ENCODE measurements around the gene TMEM87B. TPM values are rescaled to one million over a fixed set of nuclear protein-coding genes. Genes with fewer than 3 reads are reported as not detected.

The TMEM87B gene
- total RNA-seq, 1 experiment from 2014 or later, result 10.5 TPM

DNA sequence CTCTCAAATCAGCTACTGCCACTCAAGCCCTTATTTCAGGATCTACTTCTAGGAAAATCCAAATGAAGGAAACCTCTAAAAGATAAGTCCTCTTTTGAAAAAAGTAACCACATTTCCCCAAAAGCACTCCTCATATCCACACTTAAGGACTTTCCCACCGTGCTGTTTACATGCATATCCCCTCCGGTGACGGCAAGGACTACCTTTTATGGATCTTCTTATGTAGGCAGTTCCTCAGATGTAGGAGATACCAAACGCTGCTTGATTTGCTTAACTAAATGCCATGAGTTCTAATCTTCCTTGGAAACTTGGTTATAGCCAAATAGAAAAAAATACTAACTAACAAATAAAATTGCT is 6.9 kb upstream of the TMEM87B start:
- WGBS (ENCODE audit: extremely low coverage, insufficient read length, low lambda C conversion rate), result no CpG with 5 or more reads among the region's 4 CpGs
- no peak overlapping the region for H3K4ac ChIP-seq (ENCODE audit: low read depth, low read length)
- H4K91ac ChIP-seq (ENCODE audit: insufficient read length, low read depth, low read length), result no peak overlapping the region
- no peak overlapping the region for H3K9ac ChIP-seq (ENCODE audit: extremely low read depth, insufficient read length, low read length)
- H2BK15ac ChIP-seq (ENCODE audit: low read depth, low read length), result no peak overlapping the region
- H3K79me1 ChIP-seq (ENCODE audit: insufficient read depth, low read depth, low read length, poor library complexity, severe bottlenecking), result no peaks in the 10 kb centered on the region
- H3K27ac Mint-ChIP-seq, result peak overlapping the region in 1 of 3 experiments; percentile 41; a peak in 2 of 7 replicates
- no peaks in the 10 kb centered on the region for H4K20me1 ChIP-seq (ENCODE audit: control insufficient read depth, insufficient read depth, insufficient read length)
- peaks cover 27 to 36% of the 10 kb centered on the region in 2 experiments for H3K9me3 Mint-ChIP-seq
- no peak overlapping the region for H2BK5ac ChIP-seq (ENCODE audit: insufficient read length, low read length)
- H3K27ac ChIP-seq (ENCODE audit: insufficient read length, low read depth, low read length), result no peak overlapping the region
- H2BK20ac ChIP-seq (ENCODE audit: low read depth, low read length, poor library complexity, severe bottlenecking), result no peak overlapping the region
- H3T11ph ChIP-seq (ENCODE audit: low read length), result no peak overlapping the region
- H3K4me3 Mint-ChIP-seq, result no peak overlapping the region
- H3K4me2 ChIP-seq (ENCODE audit: insufficient read depth, insufficient read length, low read length), result no peak overlapping the region
- no peak overlapping the region for H2AK5ac ChIP-seq (ENCODE audit: insufficient read length, low read length)
- no peak overlapping the region for H2BK12ac ChIP-seq (ENCODE audit: insufficient read length, low read depth, low read length)
- no peak overlapping the region for H2AFZ ChIP-seq (ENCODE audit: low read length)
- no peaks in the 10 kb centered on the region for H3K79me2 ChIP-seq (ENCODE audit: insufficient read depth, low read length)
- no peaks in the 10 kb centered on the region for H3K9me3 ChIP-seq (ENCODE audit: control insufficient read depth, low read depth, low read length)
- H4K5ac ChIP-seq (ENCODE audit: insufficient read length, low read depth, low read length), result no peak overlapping the region
- no peak overlapping the region for H4K8ac ChIP-seq (replicated peaks; ENCODE audit: insufficient read length, low read depth, low read length)
- H3K23me2 ChIP-seq (ENCODE audit: insufficient read length, low read depth, low read length, poor library complexity, severe bottlenecking), result no peaks in the 10 kb centered on the region
- DNase-seq, result no peak
- no peak overlapping the region for H3K14ac ChIP-seq (ENCODE audit: insufficient read depth, low read length)
- H3K4me1 ChIP-seq (ENCODE audit: insufficient read depth, low read length), result no peaks in the 10 kb centered on the region
- peaks cover 22 to 28% of the 10 kb centered on the region in 2 experiments for H3K4me1 Mint-ChIP-seq
- no peak overlapping the region for H2BK120ac ChIP-seq (ENCODE audit: low read depth, low read length, poor library complexity, severe bottlenecking)
- TF ChIP-seq, protein P1, sequence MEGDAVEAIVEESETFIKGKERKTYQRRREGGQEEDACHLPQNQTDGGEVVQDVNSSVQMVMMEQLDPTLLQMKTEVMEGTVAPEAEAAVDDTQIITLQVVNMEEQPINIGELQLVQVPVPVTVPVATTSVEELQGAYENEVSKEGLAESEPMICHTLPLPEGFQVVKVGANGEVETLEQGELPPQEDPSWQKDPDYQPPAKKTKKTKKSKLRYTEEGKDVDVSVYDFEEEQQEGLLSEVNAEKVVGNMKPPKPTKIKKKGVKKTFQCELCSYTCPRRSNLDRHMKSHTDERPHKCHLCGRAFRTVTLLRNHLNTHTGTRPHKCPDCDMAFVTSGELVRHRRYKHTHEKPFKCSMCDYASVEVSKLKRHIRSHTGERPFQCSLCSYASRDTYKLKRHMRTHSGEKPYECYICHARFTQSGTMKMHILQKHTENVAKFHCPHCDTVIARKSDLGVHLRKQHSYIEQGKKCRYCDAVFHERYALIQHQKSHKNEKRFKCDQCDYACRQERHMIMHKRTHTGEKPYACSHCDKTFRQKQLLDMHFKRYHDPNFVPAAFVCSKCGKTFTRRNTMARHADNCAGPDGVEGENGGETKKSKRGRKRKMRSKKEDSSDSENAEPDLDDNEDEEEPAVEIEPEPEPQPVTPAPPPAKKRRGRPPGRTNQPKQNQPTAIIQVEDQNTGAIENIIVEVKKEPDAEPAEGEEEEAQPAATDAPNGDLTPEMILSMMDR (conservative IDR thresholded peaks at IDR 0.05), result no peak
- peaks cover 4 to 37% (median 9%) of the 10 kb centered on the region in 3 experiments; a peak in 6 of 7 replicates for H3K36me3 Mint-ChIP-seq (ENCODE audit: insufficient read depth in 1 of 3, low read depth in 3 of 3)
- H3K56ac ChIP-seq (ENCODE audit: insufficient read length, low read depth, low read length), result no peak overlapping the region
- H3K27me3 ChIP-seq (ENCODE audit: insufficient read depth, low read length), result no peaks in the 10 kb centered on the region
- H3K27me3 Mint-ChIP-seq (ENCODE audit: low read depth), result peaks cover 7% of the 10 kb centered on the region
- H3K18ac ChIP-seq (ENCODE audit: insufficient read length, low read depth, low read length), result no peak overlapping the region
- no peak overlapping the region for H3K23ac ChIP-seq (ENCODE audit: insufficient read length, low read depth, low read length)
